ENCODE data around the gene PDE8B.
"Not testable (repeated sequence)": the region's sequence is repeated elsewhere in the genome, so short reads cannot be mapped to it uniquely, and the experiment has no call there.

Gene PDE8B

DNA sequence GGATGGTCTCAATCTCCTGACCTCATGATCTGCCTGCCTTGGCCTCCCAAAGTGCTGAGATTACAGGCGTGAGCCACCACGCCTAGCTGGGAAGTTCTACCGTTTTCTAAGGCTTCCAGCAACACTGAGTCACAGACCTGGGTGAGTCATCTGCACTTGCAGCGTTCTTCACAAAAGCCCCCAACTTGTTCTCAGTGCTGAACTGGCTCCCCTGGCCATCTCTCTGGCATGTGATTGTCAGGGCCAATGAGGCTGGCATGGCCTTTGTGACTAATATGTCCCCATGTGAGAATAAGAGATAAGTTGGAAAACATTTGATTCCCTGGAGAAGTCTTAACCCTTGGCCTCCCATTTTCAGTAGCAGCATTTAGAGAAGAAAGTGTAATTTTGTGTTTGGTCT is 157.3 kb downstream of the PDE8B start:
- no peaks in the 10 kb centered on the region for H3K9me3 ChIP-seq (ENCODE audit: low read depth, low read length)
- H3K9ac ChIP-seq (ENCODE audit: insufficient read length), result no peak overlapping the region
- no peak overlapping the region for H3K27ac ChIP-seq
- no peaks in the 10 kb centered on the region for H3K36me3 ChIP-seq (ENCODE audit: insufficient read depth, low read length)
- TF ChIP-seq POLR2AphosphoS5 (IDR thresholded peaks at IDR 0.05; ENCODE audit: borderline replicate concordance, low read depth, low read length) (no peak), FOXP2 (optimal IDR thresholded peaks at IDR 0.05; ENCODE audit: control extremely low read depth, extremely low read length, insufficient read depth) (no peak), EZH2 (IDR thresholded peaks at IDR 0.05) (no peak)
- H3K4me3 ChIP-seq, result no peak overlapping the region
- no peak for DNase-seq (ENCODE audit: low read depth, low spot score)

DNA sequence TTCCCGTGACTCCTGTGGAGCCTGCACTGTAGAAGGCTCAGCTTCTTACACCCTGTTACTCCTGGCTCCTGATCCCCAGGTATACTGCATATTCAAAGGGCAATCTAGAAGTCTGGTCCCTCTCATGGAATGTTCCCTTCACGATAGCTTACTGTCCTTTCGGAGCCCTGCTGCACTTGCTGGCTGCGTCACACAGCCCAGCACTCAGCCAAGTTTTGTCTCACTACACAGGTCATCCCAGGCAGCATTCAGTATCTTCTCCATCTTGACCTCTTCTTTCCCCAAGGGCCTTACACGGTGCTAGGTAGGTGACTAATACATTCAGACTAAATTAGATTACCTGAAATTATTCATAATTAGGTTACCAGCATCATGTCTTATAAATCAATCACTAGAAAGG is 157.9 kb downstream of the PDE8B start:
- TF ChIP-seq FOXP2 (optimal IDR thresholded peaks at IDR 0.05; ENCODE audit: control extremely low read depth, extremely low read length, insufficient read depth) (no peak), POLR2AphosphoS5 (IDR thresholded peaks at IDR 0.05; ENCODE audit: borderline replicate concordance, low read depth, low read length) (no peak), EZH2 (IDR thresholded peaks at IDR 0.05) (no peak)
- no peak overlapping the region for H3K27ac ChIP-seq
- H3K9ac ChIP-seq (ENCODE audit: insufficient read length), result no peak overlapping the region
- DNase-seq (ENCODE audit: low read depth, low spot score), result no peak
- no peaks in the 10 kb centered on the region for H3K9me3 ChIP-seq (ENCODE audit: low read depth, low read length)
- no peak overlapping the region for H3K4me3 ChIP-seq
- H3K36me3 ChIP-seq (ENCODE audit: insufficient read depth, low read length), result no peaks in the 10 kb centered on the region

DNA sequence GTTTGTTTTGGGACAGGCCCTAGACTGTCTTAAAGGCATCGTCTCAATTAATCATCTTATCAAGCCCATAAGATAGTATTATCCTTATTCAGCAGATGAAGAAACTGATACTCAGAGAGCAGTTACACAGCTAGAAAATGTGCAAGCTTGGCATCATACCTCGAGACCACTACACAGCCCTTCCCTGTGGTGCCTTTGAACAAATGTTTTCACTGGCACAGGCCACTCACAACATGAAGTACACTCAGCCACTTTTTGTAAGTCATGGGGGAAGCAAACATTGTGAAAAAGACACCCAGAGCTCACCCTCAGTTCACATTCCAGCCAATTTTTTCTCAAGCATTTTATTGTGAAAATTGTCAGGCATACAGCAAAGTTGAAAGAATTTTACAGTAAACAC is 159.1 kb downstream of the PDE8B start:
- Histone ChIP-seq H3K27ac (no peak overlapping the region), H3K36me3 (ENCODE audit: insufficient read depth, low read length) (no peaks in the 10 kb centered on the region), H3K9me3 (ENCODE audit: low read depth, low read length) (no peaks in the 10 kb centered on the region), H3K9ac (ENCODE audit: insufficient read length) (no peak overlapping the region), H3K4me3 (no peak overlapping the region)
- no peak for DNase-seq (ENCODE audit: low read depth, low spot score)
- no peak for TF ChIP-seq FOXP2 (optimal IDR thresholded peaks at IDR 0.05; ENCODE audit: control extremely low read depth, extremely low read length, insufficient read depth)

DNA sequence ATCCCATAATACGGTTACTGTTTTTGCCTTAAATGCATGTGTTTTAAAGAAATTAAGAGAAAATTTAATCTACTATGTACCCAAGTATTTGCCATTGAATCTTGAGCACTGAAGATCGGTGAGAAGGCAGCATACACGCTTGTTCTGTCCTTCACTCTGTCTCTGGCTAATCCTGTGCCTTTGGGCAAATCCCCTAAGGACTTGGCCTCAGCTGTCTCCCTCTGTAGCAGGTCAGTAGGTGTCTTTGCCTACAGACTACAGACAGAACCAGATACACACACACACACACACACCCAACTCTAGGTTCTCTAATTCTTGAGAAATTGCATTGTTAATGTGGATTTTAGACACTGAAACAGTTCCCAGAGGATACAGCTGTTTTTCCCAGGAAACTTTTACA is 164.2 kb downstream of the PDE8B start:
- Histone ChIP-seq H3K9me3 (ENCODE audit: low read depth, low read length) (no peaks in the 10 kb centered on the region), H3K4me3 (no peak overlapping the region), H3K9ac (ENCODE audit: insufficient read length) (no peak overlapping the region), H3K27ac (no peak overlapping the region), H3K36me3 (ENCODE audit: insufficient read depth, low read length) (no peaks in the 10 kb centered on the region)
- no peak for DNase-seq (ENCODE audit: low read depth, low spot score)
- TF ChIP-seq FOXP2 (optimal IDR thresholded peaks at IDR 0.05; ENCODE audit: control extremely low read depth, extremely low read length, insufficient read depth), result no peak
- TF ChIP-seq POLR2AphosphoS5 (IDR thresholded peaks at IDR 0.05; ENCODE audit: borderline replicate concordance, low read depth, low read length), result no peak
- no peak for TF ChIP-seq EZH2 (IDR thresholded peaks at IDR 0.05)

DNA sequence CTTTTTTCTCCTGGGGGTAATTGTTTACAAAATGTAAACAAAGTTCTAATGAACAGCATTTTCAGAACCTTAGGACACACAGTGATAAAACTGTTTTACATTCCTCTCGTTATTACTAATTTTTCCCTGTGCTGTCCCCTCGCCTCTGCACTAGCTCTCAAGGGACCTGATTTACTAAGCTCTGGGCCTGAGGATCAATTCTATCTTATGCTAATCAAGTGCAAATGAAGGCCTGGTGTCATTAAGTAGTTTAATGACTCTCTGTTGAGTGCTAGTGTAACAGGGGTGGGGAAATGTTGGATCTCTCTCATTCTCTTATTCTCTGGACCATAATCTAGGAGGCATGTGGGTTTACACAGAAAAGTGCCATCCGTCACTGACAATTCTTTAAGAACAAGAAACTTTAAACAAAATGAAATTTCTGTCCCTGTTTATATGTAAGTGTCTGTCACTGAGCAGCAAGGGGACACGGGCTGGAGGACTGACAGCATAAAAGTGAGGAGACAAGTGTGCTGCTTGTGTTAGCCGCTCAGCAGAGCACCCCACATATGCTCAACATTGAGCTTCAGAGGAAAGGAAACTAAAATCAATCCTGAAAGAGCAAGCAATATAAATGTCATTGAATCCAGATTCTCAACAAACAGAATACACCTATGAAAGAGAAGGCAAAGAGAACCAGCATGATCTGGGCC is 166.3 kb downstream of the PDE8B start:
- Histone ChIP-seq H3K36me3 (ENCODE audit: insufficient read depth, low read length) (no peaks in the 10 kb centered on the region), H3K4me3 (no peak overlapping the region), H3K9me3 (ENCODE audit: low read depth, low read length) (no peaks in the 10 kb centered on the region), H3K9ac (ENCODE audit: insufficient read length) (no peak overlapping the region), H3K27ac (no peak overlapping the region)
- DNase-seq (ENCODE audit: low read depth, low spot score), result no peak
- TF ChIP-seq EZH2 (IDR thresholded peaks at IDR 0.05), result no peak
- no peak for TF ChIP-seq FOXP2 (optimal IDR thresholded peaks at IDR 0.05; ENCODE audit: control extremely low read depth, extremely low read length, insufficient read depth)
- no peak for TF ChIP-seq POLR2AphosphoS5 (IDR thresholded peaks at IDR 0.05; ENCODE audit: borderline replicate concordance, low read depth, low read length)

DNA sequence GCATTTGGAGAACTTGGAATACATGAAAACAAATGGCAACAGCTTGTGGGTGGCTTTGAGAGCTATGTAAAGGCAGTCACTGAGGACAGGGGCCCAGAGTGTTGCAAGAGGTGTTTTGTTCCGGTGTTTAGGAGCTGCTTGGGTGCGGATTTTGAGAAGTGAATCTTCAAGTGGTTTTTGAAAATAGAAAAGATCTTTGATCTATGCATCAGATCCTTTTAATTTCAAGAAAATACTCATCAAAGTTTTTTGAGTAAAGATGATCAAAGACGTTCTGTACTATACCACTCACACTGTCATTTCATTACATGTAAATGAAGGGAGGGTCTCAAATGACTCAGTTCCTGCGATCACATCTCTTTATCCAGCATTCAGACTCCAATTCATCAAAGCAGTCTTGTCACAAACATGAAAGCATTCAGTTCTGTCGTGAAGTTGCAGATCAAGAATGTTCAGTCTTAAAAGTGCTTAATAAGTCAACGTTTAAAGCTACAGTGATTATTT is 169.1 kb downstream of the PDE8B start:
- TF ChIP-seq POLR2AphosphoS5 (IDR thresholded peaks at IDR 0.05; ENCODE audit: borderline replicate concordance, low read depth, low read length), result no peak
- no peak for TF ChIP-seq FOXP2 (optimal IDR thresholded peaks at IDR 0.05; ENCODE audit: control extremely low read depth, extremely low read length, insufficient read depth)
- no peak for TF ChIP-seq EZH2 (IDR thresholded peaks at IDR 0.05)
- no peak overlapping the region for H3K4me3 ChIP-seq
- no peaks in the 10 kb centered on the region for H3K9me3 ChIP-seq (ENCODE audit: low read depth, low read length)
- H3K36me3 ChIP-seq (ENCODE audit: insufficient read depth, low read length), result no peaks in the 10 kb centered on the region
- no peak overlapping the region for H3K27ac ChIP-seq
- no peak overlapping the region for H3K9ac ChIP-seq (ENCODE audit: insufficient read length)
- no peak for DNase-seq (ENCODE audit: low read depth, low spot score)

DNA sequence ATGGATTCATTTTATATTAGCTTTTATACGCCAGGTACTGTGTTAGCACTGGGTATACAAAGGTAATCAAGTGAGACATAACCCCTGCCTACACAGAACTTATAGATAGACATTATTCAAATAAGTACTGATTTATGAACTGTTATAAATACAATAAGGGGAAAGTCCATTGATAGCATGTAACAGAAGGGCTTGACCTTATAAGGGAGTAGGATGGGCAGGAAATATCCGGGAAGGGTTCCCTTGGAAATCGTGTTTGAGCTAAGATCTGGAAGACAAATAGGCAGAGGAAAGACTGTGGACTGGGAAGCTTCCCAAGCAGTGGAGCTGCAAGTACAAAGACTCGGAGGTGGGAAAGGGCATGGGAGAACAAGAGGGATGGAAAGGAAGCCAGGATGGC is 170.2 kb downstream of the PDE8B start:
- Histone ChIP-seq H3K27ac (no peak overlapping the region), H3K36me3 (ENCODE audit: insufficient read depth, low read length) (no peaks in the 10 kb centered on the region), H3K4me3 (no peak overlapping the region), H3K9ac (ENCODE audit: insufficient read length) (no peak overlapping the region), H3K9me3 (ENCODE audit: low read depth, low read length) (no peaks in the 10 kb centered on the region)
- TF ChIP-seq EZH2 (IDR thresholded peaks at IDR 0.05), result no peak
- DNase-seq (ENCODE audit: low read depth, low spot score), result no peak

DNA sequence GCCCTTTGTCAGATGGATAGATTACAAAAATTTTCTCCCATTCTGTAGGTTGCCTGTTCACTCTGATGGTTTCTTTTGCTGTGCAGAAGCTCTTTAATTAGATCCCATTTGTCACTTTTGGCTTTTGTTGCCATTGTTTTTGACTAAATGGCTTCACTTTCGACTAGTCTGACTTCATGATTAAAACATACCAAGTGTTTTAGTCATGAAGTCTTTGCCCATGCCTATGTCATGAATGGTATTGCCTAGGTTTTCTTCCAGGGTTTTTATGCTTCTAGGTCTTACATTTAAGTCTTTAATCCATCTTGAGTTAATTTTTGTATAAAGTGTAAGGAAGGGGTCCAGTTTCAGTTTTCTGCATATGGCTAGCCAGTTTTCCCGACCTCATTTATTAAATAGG is 172.9 kb downstream of the PDE8B start:
- not testable (repeated sequence) for H3K27ac ChIP-seq; H3K4me3 ChIP-seq; H3K9me3 ChIP-seq (ENCODE audit: low read depth, low read length); DNase-seq (ENCODE audit: low read depth, low spot score); H3K9ac ChIP-seq (ENCODE audit: insufficient read length); H3K36me3 ChIP-seq (ENCODE audit: insufficient read depth, low read length)

DNA sequence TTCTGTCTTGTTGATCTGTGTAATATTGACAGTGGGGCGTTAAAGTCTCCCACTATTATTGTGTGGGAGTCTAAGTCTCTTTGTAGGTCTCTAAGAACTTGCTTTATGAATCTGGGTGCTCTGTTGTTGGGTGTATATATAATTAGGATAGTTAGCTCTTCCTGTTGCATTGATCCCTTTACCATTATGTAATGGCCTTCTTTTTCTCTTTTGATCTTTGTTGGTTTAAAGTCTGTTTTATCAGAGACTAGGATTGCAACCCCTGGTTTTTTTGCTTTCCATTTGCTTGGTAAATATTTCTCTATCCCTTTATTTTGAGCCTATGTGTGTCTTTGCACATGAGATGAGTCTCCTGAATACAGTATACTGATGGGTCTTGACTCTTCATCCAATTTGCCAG is 175.9 kb downstream of the PDE8B start:
- H3K36me3 ChIP-seq (ENCODE audit: insufficient read depth, low read length); H3K9me3 ChIP-seq (ENCODE audit: low read depth, low read length); H3K9ac ChIP-seq (ENCODE audit: insufficient read length); H3K27ac ChIP-seq; H3K4me3 ChIP-seq; DNase-seq (ENCODE audit: low read depth, low spot score): not testable (repeated sequence)

Measured in SK-N-MC (cell line).